ENCODE data around the gene RAB34. TPM values are rescaled to one million over a fixed set of nuclear protein-coding genes. Genes with fewer than 3 reads are reported as not detected.

Gene RAB34
- total and polyA plus RNA-seq, 2 donors (not counting 3 experiments of a cell fraction or from before 2014, with no cell fraction given): 62.3 to 113 TPM

DNA sequence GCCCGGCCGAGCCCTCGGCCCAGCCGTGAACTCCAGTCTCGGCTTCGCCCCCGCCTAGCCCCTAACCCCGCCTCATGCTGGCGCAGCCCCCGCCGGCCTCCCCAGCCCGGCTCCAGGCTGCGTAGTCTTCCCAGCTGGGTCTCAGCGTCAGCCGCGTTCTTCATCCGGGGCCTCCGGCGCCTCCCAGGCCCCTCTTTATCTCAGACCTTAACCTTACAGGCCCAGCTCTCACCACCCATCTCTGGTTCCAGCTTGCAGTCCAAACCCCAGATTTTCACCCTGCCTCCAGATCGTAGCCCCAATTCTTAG is 6.0 kb downstream of the RAB34 start, which contains the start of gene PROCA1:
TSS of gene PROCA1 (minus strand) at position 166 of the 309 bp plus-strand sequence. CDS start 228 bp downstream, outside the sequence.
- FAIRE-seq: no peak
- Histone ChIP-seq H2AFZ (ENCODE audit: low read depth, low read length) (peak within 1 kb of the TSS; percentile 11), H3K4me3 (replicated peaks in 1 of 3; ENCODE audit: insufficient read depth in 1 of 3, low read depth in 1 of 3, low read length in 3 of 3) (peak within 1 kb of the TSS in 2 of 3 experiments; percentile 39 to 55), H3K9me3 (replicated peaks; ENCODE audit: control insufficient read depth, insufficient read depth, low read length) (no peaks in the 10 kb centered on the region), H4K20me1 (replicated peaks; ENCODE audit: control insufficient read depth, extremely low read depth, insufficient read depth, low read length) (no peaks in the 10 kb centered on the region), H3K4me1 (ENCODE audit: control insufficient read depth, extremely low read depth, insufficient read depth, low read length) (peaks cover 12% of the 10 kb centered on the region), H3K4me2 (ENCODE audit: insufficient read depth, low read length) (peak within 1 kb of the TSS; percentile 65), H3K9me1 (replicated peaks; ENCODE audit: control insufficient read depth, extremely low read depth, insufficient read depth, low read length) (no peaks in the 10 kb centered on the region), H3K27me3 (ENCODE audit: control insufficient read depth in 2 of 2, insufficient read depth in 2 of 2, low read length in 2 of 2) (no peaks in the 10 kb centered on the region), H3K27ac (ENCODE audit: insufficient read depth, low read depth, low read length) (peak within 1 kb of the TSS; percentile 43), H3K36me3 (ENCODE audit: control insufficient read depth in 2 of 2, extremely low read depth in 1 of 2, insufficient read depth in 2 of 2, low read length in 2 of 2) (peaks cover 0 to 11% of the 10 kb centered on the region in 2 experiments), H3K9ac (replicated peaks; ENCODE audit: extremely low read depth, insufficient read depth, low read length) (peak within 1 kb of the TSS; percentile 61), H3K79me2 (ENCODE audit: control insufficient read depth, insufficient read depth, low read length) (peaks cover 4% of the 10 kb centered on the region)
- no peak for TF ChIP-seq EZH2 (IDR thresholded peaks at IDR 0.05; ENCODE audit: borderline replicate concordance, low read depth, low read length, severe bottlenecking)
- no peak for TF ChIP-seq MYC (IDR thresholded peaks at IDR 0.05; ENCODE audit: low read depth, low read length)
- no peak for TF ChIP-seq POLR2AphosphoS5 (IDR thresholded peaks at IDR 0.05; ENCODE audit: insufficient read depth, low read depth, low read length)
- TF ChIP-seq, protein P1, sequence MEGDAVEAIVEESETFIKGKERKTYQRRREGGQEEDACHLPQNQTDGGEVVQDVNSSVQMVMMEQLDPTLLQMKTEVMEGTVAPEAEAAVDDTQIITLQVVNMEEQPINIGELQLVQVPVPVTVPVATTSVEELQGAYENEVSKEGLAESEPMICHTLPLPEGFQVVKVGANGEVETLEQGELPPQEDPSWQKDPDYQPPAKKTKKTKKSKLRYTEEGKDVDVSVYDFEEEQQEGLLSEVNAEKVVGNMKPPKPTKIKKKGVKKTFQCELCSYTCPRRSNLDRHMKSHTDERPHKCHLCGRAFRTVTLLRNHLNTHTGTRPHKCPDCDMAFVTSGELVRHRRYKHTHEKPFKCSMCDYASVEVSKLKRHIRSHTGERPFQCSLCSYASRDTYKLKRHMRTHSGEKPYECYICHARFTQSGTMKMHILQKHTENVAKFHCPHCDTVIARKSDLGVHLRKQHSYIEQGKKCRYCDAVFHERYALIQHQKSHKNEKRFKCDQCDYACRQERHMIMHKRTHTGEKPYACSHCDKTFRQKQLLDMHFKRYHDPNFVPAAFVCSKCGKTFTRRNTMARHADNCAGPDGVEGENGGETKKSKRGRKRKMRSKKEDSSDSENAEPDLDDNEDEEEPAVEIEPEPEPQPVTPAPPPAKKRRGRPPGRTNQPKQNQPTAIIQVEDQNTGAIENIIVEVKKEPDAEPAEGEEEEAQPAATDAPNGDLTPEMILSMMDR (IDR thresholded peaks at IDR 0.05; ENCODE audit: extremely low read depth in 1 of 2, insufficient read depth in 1 of 2, low read depth in 1 of 2, low read length in 2 of 2): no peak
- no peak for TF ChIP-seq JUN (IDR thresholded peaks at IDR 0.05; ENCODE audit: borderline replicate concordance, insufficient read depth, insufficient read length, low read depth)
- TF ChIP-seq POLR2A (IDR thresholded peaks at IDR 0.05; ENCODE audit: low read depth, low read length): no peak
- no peak for TF ChIP-seq FOS (IDR thresholded peaks at IDR 0.05; ENCODE audit: borderline replicate concordance, insufficient read depth, low read length)
- TF ChIP-seq GATA2 (IDR thresholded peaks at IDR 0.05; ENCODE audit: insufficient read depth, insufficient read length, low read depth, low read length): no peak
- TF ChIP-seq, protein P2, sequence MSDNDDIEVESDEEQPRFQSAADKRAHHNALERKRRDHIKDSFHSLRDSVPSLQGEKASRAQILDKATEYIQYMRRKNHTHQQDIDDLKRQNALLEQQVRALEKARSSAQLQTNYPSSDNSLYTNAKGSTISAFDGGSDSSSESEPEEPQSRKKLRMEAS (IDR thresholded peaks at IDR 0.05; ENCODE audit: insufficient read depth, insufficient read length): no peak
- CTCF ChIA-PET: interaction anchor here (0.6 to 5.2 kb wide), 9 partner anchors 8 to 405 kb away, joined by 3 to 21 read pairs (median 5); partner anchors contain the start of genes RPL23A and TLCD1
- DNase-seq (ENCODE audit: low read depth, low spot score): no peak
- dilution Hi-C loops (cut with MboI; ENCODE audit: extremely low pct_ligation_motif_present, low sequenced_read_pairs): no loop called here
- TSS peak; percentile 45 for BruUV-seq (replicated peaks)
- POLR2A ChIA-PET: interaction anchor here (0.5 to 1.6 kb wide), 2 partner anchors 8 to 543 kb away, joined by 3 to 12 read pairs; partner anchors contain the start of gene RPL23A
- intact Hi-C loops (cut with micrococcal nuclease): loop anchor here (1.0 to 5.0 kb wide), 2 partner anchors 8 to 49 kb away; partner anchors contain the start of genes RPL23A, SDF2 and SUPT6H

All from endothelial cell of umbilical vein (primary cell).